DOHH2 (cell line): ENCODE results near the gene TSHZ2.

Experiments
- H3F3A ChIP-seq: fragments of 200-600 bp; sonication (generic), shearing (Covaris generic); 2 replicates; pipeline ENCODE4 v1.6.0; 2016; ENCODE audit warnings: antibody characterized with exemption, mild to moderate bottlenecking; ENCODE audit not compliant: control insufficient read depth, insufficient read depth
- H3K27ac ChIP-seq: fragments of 200-600 bp; sonication (generic); 2 replicates; pipeline ENCODE4 v1.5.1; 2014; ENCODE audit warnings: low read depth, mild to moderate bottlenecking, low read length, moderate library complexity
- H3K27me3 ChIP-seq: fragments of 200-600 bp; sonication (generic); 2 replicates; pipeline ENCODE4 v1.6.1; 2014; ENCODE audit warnings: mild to moderate bottlenecking, low read length, mixed read lengths; ENCODE audit not compliant: control insufficient read depth
- H3K36me3 ChIP-seq: fragments of 200-600 bp; sonication (generic); 2 replicates; pipeline ENCODE4 v1.6.1; 2014; ENCODE audit warnings: mild to moderate bottlenecking, low read length, moderate library complexity, mixed read lengths; ENCODE audit not compliant: control insufficient read depth
- H3K4me1 ChIP-seq: fragments of 200-600 bp; sonication (generic); 2 replicates; pipeline ENCODE4 v1.6.1; 2014; ENCODE audit warnings: mild to moderate bottlenecking, low read length, mixed read lengths; ENCODE audit not compliant: control insufficient read depth
- H3K4me2 ChIP-seq: fragments of 200-600 bp; sonication (generic); 2 replicates; pipeline ENCODE4 v1.6.0; 2014; ENCODE audit warnings: mild to moderate bottlenecking, low read length, moderate library complexity
- H3K4me3 ChIP-seq: fragments of 200-600 bp; sonication (generic); 2 replicates; pipeline ENCODE4 v1.5.1; 2014; ENCODE audit warnings: mild to moderate bottlenecking, low read length, mixed read lengths
- H3K79me2 ChIP-seq: fragments of 200-600 bp; sonication (generic); 2 replicates; pipeline ENCODE4 v1.6.1; 2014; ENCODE audit warnings: mild to moderate bottlenecking, low read length, mixed read lengths; ENCODE audit not compliant: control insufficient read depth
- H3K9me2 ChIP-seq: fragments of 200-600 bp; sonication (generic); replicated peaks from 2 replicates; pipeline ENCODE4 v1.6.1; 2014; ENCODE audit warnings: mild to moderate bottlenecking, low read length, mixed read lengths; ENCODE audit not compliant: control insufficient read depth
- H3K9me3 ChIP-seq: fragments of 200-600 bp; sonication (generic); 2 replicates; pipeline ENCODE4 v1.6.1; 2014; ENCODE audit warnings: antibody characterized with exemption, low read length, mixed read lengths; ENCODE audit not compliant: control insufficient read depth, insufficient read depth
- H4K20me1 ChIP-seq: fragments of 200-600 bp; sonication (generic); 2 replicates; pipeline ENCODE4 v1.6.0; 2014; ENCODE audit warnings: low read depth, mild to moderate bottlenecking, antibody characterized with exemption, low read length, moderate library complexity; ENCODE audit not compliant: control insufficient read depth, insufficient read depth
- CTCF ChIP-seq: fragments of 200-600 bp; sonication (generic); IDR thresholded peaks from one replicate; pipeline ENCODE4 v1.5.1; 2014; ENCODE audit warnings: antibody characterized with exemption, mild to moderate bottlenecking, low read depth, low read length; ENCODE audit not compliant: poor library complexity, severe bottlenecking
- EZH2phosphoT487 ChIP-seq: fragments of 200-600 bp; sonication (generic); IDR thresholded peaks from 2 replicates; pipeline ENCODE4 v1.6.1; 2017; ENCODE audit warnings: borderline replicate concordance, mild to moderate bottlenecking, antibody characterized with exemption, low read length, moderate library complexity, mixed read lengths

The TSHZ2 gene

GRCh38 chr20:53352727-53353440 lies 380.7 kb downstream of the TSHZ2 start:
- no peak overlapping the region for H3K27ac ChIP-seq
- no peak overlapping the region for H3K4me2 ChIP-seq

GRCh38 chr20:53354314-53354713 lies 382.2 kb downstream of the TSHZ2 start:
- no peaks in the 10 kb centered on the region for H4K20me1 ChIP-seq
- no peak for TF ChIP-seq EZH2phosphoT487
- no peak for TF ChIP-seq CTCF
- H3K27ac ChIP-seq: no peak overlapping the region
- 0 out of 2 replicates have a peak, but pooled peaks cover 3% of the 10 kb centered on the region for H3K27me3 ChIP-seq
- H3K36me3 ChIP-seq: no peaks in the 10 kb centered on the region
- no peaks in the 10 kb centered on the region for H3K9me3 ChIP-seq
- H3K9me2 ChIP-seq: no peaks in the 10 kb centered on the region
- no peak overlapping the region for H3K4me2 ChIP-seq
- no peaks in the 10 kb centered on the region for H3K79me2 ChIP-seq
- H3K4me1 ChIP-seq: no peaks in the 10 kb centered on the region
- no peak overlapping the region for H3K4me3 ChIP-seq
- H3F3A ChIP-seq: no peaks in the 10 kb centered on the region

More at GRCh38 chr20:53352727-53353440, 380.7 kb downstream of the TSHZ2 start:
- Histone ChIP-seq H3K36me3 (no peaks in the 10 kb centered on the region), H3K79me2 (no peaks in the 10 kb centered on the region), H3F3A (no peaks in the 10 kb centered on the region), H4K20me1 (no peaks in the 10 kb centered on the region), H3K27me3 (0 out of 2 replicates have a peak, but pooled peaks cover 3% of the 10 kb centered on the region), H3K9me3 (no peaks in the 10 kb centered on the region), H3K9me2 (no peaks in the 10 kb centered on the region), H3K4me1 (no peaks in the 10 kb centered on the region), H3K4me3 (no peak overlapping the region)
- no peak for TF ChIP-seq CTCF
- TF ChIP-seq EZH2phosphoT487: no peak

GRCh38 chr20:53355790-53356189 lies 383.6 kb downstream of the TSHZ2 start:
- TF ChIP-seq EZH2phosphoT487: no peak
- no peak for TF ChIP-seq CTCF
- Histone ChIP-seq H4K20me1 (no peaks in the 10 kb centered on the region), H3K27me3 (0 out of 2 replicates have a peak, but pooled peaks cover 3% of the 10 kb centered on the region), H3K36me3 (no peaks in the 10 kb centered on the region), H3K9me3 (no peaks in the 10 kb centered on the region), H3K79me2 (no peaks in the 10 kb centered on the region), H3F3A (no peaks in the 10 kb centered on the region), H3K4me3 (no peak overlapping the region), H3K9me2 (no peaks in the 10 kb centered on the region), H3K4me1 (no peaks in the 10 kb centered on the region), H3K27ac (no peak overlapping the region), H3K4me2 (no peak overlapping the region)
